T1000 (cell line): ENCODE data around the gene SDK2.

Experiments
- DNase-seq: peaks from one replicate; lab custom pipeline; 2025; ENCODE audit warnings: mixed read lengths; lab: John Stamatoyannopoulos, UW

SDK2 gene

GRCh38 chr17:73452009-73452408 lies 192.2 kb downstream of the SDK2 start:
- no peak for DNase-seq

DNA sequence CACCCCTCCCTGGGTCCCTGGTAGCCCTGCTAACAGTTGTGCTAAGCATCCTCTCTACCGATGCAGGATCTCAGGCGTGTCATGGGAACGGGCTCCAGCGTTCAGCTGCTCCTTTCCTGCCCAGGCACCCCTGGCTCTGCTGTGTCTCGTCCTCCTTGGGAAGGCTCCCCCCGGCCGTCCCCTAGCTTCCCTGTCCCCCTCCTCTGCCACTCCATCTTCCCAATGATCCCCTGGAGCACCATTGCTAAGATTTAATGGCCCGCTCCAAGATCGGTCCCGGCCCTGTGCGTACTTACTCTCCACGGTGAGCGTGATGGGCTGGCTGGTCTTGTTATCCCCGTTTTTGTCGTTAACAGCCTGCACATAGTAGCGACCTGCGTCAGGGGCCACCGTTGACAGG lies 196.9 kb downstream of the SDK2 start:
- no peak for DNase-seq

DNA sequence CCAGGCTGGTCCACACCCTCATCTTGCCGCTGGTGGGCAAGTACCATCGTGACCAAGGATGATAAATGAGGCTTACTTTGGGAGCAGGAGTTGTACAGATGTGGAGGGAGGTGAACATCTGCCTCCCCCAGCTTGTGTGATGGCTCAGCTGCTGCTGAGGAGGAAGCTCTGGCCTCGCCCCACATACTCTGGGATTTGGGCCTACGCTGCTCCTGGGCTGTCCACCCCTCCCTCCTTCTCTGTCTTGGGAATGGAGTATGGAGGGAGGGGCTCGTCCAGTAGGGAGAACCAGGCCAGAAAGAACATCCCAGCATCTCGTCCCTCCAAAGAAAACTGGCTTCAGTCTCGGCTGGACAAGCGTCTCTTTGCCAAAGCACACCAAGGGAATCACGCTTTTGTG lies 197.6 kb downstream of the SDK2 start:
- DNase-seq = no peak

DNA sequence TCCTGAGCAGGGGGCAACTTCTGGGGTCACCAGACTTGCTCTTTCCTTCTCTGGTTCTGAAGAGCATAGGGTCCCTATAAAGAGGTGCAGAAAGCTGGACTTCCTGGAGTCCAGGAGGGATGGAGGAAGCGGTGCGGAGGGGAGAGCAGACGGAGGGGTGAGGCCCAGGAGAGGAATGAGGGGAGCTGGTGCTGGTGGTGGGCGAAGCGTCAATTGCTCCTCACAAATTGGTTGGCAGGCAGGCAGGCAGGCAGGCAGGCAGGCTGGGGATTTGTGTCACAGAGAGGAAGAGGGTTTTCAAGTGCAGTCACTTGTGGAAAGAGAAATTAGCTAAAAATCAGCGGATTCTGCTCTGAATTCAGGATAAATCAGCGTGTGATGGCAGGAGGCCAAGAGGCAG lies 198.8 kb downstream of the SDK2 start:
- DNase-seq = no peak

- no peak for DNase-seq
These were observed 200.2 kb downstream of the SDK2 start for GRCh38 chr17:73444021-73444420.

- no peak for DNase-seq
These were observed 204.6 kb downstream of the SDK2 start for GRCh38 chr17:73439597-73439996.

- no peak for DNase-seq
These were observed 206.4 kb downstream of the SDK2 start for GRCh38 chr17:73437826-73438225.

DNA sequence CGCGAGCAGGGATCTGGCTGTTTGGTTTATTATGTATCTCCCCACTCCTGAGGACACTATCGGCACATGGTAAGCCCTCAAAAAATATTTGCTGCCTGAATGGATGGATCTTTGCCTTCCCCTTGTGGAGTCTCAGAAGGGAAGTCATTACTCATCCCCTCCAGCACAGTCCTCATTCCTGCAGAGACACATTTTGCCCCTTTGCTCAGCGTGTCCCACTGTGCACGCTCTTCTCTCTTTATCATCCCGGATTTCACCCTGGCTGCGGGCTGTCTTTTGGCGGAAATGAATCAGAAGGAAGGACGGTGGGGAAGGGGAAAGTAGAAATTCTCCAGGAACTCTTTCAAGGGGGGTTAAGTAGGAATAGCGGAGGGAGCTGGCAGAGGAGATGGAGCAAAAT lies 207.3 kb downstream of the SDK2 start:
- no peak for DNase-seq

DNA sequence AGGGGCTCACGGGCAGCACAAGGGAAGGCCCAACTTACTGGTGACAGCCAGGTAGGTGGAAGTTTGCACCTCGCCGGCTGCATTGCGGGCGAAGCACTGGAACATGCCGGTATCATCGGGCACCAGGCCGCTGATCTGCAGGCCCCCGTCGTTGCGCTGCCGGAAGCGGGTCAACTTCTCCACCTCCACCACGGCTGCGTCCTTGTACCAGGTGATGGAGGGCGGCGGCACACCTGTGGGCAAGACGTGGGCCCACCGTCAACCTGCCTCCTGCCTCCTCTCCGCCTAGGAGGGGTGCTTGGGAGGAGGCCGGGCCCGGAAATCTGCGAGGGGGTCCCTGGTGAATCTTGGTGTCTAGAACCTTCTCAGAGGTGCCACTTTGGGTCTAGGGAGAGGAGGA lies 208.8 kb downstream of the SDK2 start:
- DNase-seq = no peak

DNA sequence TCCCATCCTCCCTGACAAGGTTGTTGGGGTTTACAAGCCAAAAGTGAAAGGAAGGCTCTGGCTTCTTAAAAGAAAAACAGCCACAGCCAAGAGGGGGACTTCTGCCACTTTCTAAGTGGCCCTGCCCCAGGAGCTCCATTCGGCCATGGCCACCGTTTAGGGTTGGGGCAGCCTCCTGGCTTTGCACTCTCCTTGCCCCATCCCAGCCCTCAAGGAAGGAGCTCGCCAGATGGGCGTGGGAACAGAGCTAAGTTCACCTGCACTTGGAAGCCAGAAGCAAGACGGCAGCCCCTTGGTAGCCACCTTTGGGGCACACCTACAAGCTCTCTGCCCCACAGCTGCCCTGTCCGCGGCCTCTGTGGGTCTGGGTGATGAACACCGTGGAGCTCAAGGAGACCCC lies 210.1 kb downstream of the SDK2 start:
- DNase-seq = no peak

DNA sequence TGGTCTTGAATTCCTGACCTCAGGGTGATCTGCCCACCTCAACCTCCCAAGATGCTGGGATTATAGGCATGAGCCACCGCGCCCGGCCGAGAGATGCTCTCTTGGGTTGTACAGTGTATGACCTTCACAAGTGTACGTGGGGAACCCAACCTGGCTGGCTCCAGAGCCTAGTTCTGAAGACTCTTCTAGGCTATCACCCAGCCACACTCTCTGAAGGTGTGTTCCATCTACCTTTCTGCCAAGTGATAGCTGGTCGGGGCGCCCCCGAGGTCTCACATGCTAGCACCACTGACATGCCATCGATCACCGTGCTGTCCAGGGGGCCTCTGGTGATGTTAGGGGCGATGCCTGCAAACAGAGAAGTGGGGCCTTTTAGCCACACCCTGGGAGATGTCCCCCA lies 210.7 kb downstream of the SDK2 start:
- DNase-seq = no peak

DNA sequence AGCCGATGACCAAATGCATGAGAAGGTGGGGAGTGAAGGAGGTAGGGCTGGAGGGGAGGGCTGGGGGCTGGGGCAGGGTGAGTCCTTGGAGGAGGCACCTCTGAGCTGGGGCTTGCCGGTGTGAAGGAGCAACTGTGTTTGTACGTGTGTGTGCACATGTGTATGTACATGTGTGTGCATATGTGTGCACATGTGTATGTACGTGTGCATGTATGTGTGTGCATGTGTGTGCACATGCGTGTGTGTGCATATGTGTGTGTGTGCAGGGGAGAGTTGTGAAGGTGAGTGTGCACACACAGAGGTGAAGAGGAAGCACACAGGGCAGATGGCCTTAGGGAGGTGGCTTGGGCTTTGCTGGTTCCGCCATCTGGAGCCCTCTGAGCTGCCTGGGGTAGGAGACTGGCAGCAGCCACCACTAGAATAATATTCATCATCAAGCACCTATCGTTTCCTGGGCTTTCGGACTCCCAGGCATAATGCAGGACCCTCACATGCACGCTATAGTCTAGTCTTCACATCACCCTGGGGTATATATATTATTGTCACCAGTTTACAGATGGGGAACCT lies 211.5 kb downstream of the SDK2 start:
- no peak for DNase-seq

- DNase-seq = no peak
These were observed 212.6 kb downstream of the SDK2 start for GRCh38 chr17:73431401-73432205.

DNA sequence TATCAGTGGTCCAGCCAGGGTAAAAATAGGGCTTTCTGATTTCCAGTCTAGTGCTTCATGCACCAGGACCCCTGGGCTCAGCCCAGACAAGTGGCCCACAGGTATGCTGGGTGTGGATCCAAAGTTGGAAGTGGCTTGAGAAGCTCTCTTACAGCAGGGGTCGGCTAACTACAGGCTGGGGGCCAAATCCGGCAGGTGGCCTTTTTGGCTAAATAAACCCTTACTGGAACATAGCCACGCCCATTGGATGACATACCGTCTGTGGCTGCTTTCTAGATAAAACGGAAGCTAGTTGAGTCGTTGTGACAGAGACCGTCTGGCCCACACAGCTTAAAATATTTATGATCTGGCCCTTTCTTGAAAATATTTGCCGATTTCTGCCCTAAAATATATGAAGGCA lies 213.4 kb downstream of the SDK2 start:
- no peak for DNase-seq

- no peak for DNase-seq
These were observed 214.0 kb downstream of the SDK2 start for GRCh38 chr17:73430165-73430680.

- DNase-seq = no peak
These were observed 214.6 kb downstream of the SDK2 start for GRCh38 chr17:73429440-73430164.

DNA sequence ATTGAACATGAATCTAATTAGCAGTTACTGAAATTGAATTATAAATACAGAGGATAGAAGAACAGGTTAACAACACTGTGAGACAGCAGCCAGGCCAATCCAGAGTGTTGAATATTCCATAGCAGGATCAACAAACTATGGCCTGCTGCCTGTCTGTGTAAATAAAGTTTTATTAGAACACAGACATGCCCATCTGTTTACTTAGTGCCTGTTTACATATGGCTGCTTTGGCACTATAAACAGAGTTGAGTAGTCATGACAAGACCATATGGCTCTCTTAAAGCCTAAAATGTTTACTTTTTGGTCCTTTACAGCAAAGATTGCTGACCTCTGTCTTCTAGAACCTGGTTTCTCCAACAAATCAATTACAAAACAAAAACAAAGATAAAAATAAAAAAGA lies 217.0 kb downstream of the SDK2 start:
- no peak for DNase-seq

DNA sequence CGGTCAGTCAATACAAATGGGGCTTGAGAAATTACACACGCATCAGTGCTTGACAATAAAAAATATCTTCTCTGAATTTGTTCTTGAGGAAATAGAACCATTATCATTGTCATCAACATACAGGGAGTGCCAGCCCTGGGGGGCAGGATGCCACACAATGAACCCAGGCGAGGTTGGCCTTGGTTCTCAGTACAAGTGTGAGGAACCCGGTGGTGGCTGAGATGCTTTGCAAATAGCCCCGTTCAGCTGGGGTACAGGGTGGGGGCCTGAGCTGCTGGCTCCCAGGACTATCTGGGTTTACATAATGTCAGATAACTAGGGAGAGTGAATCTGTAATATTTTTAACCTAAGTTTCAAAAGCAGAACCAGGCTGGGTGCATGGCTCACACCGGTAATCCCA lies 219.7 kb downstream of the SDK2 start:
- no peak for DNase-seq

GRCh38 chr17:73423806-73424205 lies 220.4 kb downstream of the SDK2 start:
- no peak for DNase-seq

GRCh38 chr17:73423159-73423715 lies 221.0 kb downstream of the SDK2 start:
- no peak for DNase-seq

GRCh38 chr17:73422121-73422520 lies 222.1 kb downstream of the SDK2 start:
- DNase-seq = no peak

DNA sequence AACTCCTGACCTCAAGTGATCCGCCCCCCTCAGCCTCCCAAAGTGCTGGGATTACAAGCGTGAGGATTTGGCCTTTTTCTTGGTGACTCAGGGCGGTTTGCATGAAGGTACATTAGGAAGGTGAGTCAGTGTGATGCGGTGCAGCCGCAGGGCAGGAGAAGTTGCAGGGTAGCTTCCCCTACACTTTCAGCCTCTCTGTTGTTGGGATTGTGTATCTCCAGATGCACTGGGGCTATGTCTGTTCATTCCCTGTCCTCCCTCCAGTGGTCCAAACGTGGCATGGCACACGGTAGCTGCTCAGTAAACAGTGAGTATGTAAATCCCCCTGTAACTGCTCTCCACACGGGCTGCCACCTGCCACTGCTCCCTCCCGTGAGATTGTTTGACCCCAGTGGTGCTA lies 223.3 kb downstream of the SDK2 start:
- no peak for DNase-seq

GRCh38 chr17:73419881-73420280 lies 224.4 kb downstream of the SDK2 start:
- DNase-seq = no peak
